K562 (cell line): ENCODE measurements around the gene PRKAA2.

ENCODE experiments used
- CTCF ChIP-seq, 3 experiments: IDR thresholded peaks in 2 of 3; conservative IDR thresholded peaks in 1 of 3; 2 replicates each; pipeline ENCODE4 v1.5.1; 2011 to 2012; ENCODE audit warnings: low read length in 3 of 3, mild to moderate bottlenecking in 3 of 3, control low read depth in 2 of 3, improper control_type of control experiment in 1 of 3, inconsistent platforms in 1 of 3, low read depth in 1 of 3, mixed read lengths in 1 of 3, moderate library complexity in 1 of 3; ENCODE audit not compliant: insufficient read depth in 2 of 3
- GATA2 ChIP-seq: sonication (generic); formaldehyde crosslinking; IDR thresholded peaks from 2 replicates; pipeline ENCODE4 v1.4.0; 2020; ENCODE audit warnings: mild to moderate bottlenecking, missing genetic modification reagents
- HDAC2 ChIP-seq: fragments of 450-650 bp; IDR thresholded peaks from 2 replicates; pipeline ENCODE4 v1.6.1; 2016; ENCODE audit warnings: mild to moderate bottlenecking
- MTA1 ChIP-seq: fragments of 450-650 bp; IDR thresholded peaks from 2 replicates; pipeline ENCODE4 v1.6.1; 2017; ENCODE audit warnings: borderline replicate concordance
- NKRF ChIP-seq: fragments of 450-650 bp; IDR thresholded peaks from 2 replicates; pipeline ENCODE4 v1.6.1; 2016; ENCODE audit warnings: borderline replicate concordance
- RAD21 ChIP-seq, 2 experiments: fragments of 250-450 bp in 1 of 2; fragments of 450-650 bp in 1 of 2; sonication (Bioruptor Pico) in 1 of 2; formaldehyde crosslinking in 1 of 2; IDR thresholded peaks in 1 of 2; conservative IDR thresholded peaks in 1 of 2; 2 replicates each; pipeline versions ENCODE4 v1.4.0 to v1.8.0; 2020 to 2022; ENCODE audit warnings: mild to moderate bottlenecking in 2 of 2, moderate library complexity in 1 of 2
- SRSF9 ChIP-seq: fragments of 200-400 bp; formaldehyde crosslinking; IDR thresholded peaks from 2 replicates; pipeline ENCODE4 v1.6.1; 2017; ENCODE audit warnings: low read depth, low read length, borderline replicate concordance
- TCF7L2 ChIP-seq: fragments of 150-350 bp; IDR thresholded peaks from 2 replicates; pipeline ENCODE4 v1.6.1; 2016; ENCODE audit warnings: low read depth, mild to moderate bottlenecking, low read length, moderate library complexity
- XRCC4 ChIP-seq: IDR thresholded peaks from one replicate; pipeline ENCODE4 v1.6.1; 2011; ENCODE audit not compliant: insufficient read depth, insufficient read length; ENCODE audit errors: extremely low read depth
- ZBTB8A ChIP-seq: fragments of 450-650 bp; IDR thresholded peaks from 2 replicates; pipeline ENCODE4 v1.6.1; 2018; ENCODE audit warnings: mild to moderate bottlenecking, moderate library complexity; ENCODE audit not compliant: partially characterized antibody
- ZKSCAN8 ChIP-seq: fragments of 200-800 bp; sonication (Bioruptor generic); IDR thresholded peaks from 2 replicates; pipeline ENCODE4 v1.6.1; 2016; ENCODE audit warnings: missing genetic modification characterization, missing compliant biosample characterization
- ZNF449 ChIP-seq: fragments of 250-450 bp; sonication (Bioruptor Pico); IDR thresholded peaks from 2 replicates; pipeline ENCODE4 v1.8.0; 2022; ENCODE audit warnings: moderate library complexity, mild to moderate bottlenecking, inconsistent platforms

GRCh38 chr1:56626546-56626945 lies 18.6 kb upstream of the PRKAA2 start:
- TF ChIP-seq CTCF (IDR thresholded peaks at IDR 0.05 in 2 of 3, conservative IDR thresholded peaks at IDR 0.05 in 1 of 3; ENCODE audit: insufficient read depth in 2 of 3, low read depth in 1 of 3, low read length in 3 of 3), result no peak
- no peak for TF ChIP-seq ZBTB8A
- TF ChIP-seq ZNF449 (CRISPR knock-in tag), result no peak
- TF ChIP-seq MTA1, result no peak
- TF ChIP-seq ZKSCAN8 (CRISPR knock-in tag), result no peak
- TF ChIP-seq NKRF, result no peak
- no peak for TF ChIP-seq XRCC4
- no peak for TF ChIP-seq HDAC2
- no peak for TF ChIP-seq GATA2 (CRISPR knock-in tag)
- TF ChIP-seq TCF7L2, result no peak
- TF ChIP-seq RAD21 (CRISPR knock-in tag; conservative IDR thresholded peaks at IDR 0.05 in 1 of 2, IDR thresholded peaks at IDR 0.05 in 1 of 2), result no peak
- TF ChIP-seq SRSF9, result no peak
